ENCODE results near the gene ZNF736. TPM values are rescaled to one million over a fixed set of nuclear protein-coding genes. Genes with fewer than 3 reads are reported as not detected.
"Not testable (repeated sequence)": the region's sequence is repeated elsewhere in the genome, so short reads cannot be mapped to it uniquely, and the experiment has no call there.

The ZNF736 gene
- total RNA-seq, 4 donors from 2014 or later = 7.0 to 12.7 (median 9.2) TPM

- DNase-seq = peak; percentile 19
- H3K27ac ChIP-seq = peak overlapping the region; percentile 76 to 88 (median 82)
- no peaks in the 10 kb centered on the region for H3K36me3 ChIP-seq
- H3K27me3 ChIP-seq = no peaks in the 10 kb centered on the region
- peak overlapping the region in 3 of 4 donors; percentile 33 to 57 (median 41) for H3K4me3 ChIP-seq
- TF ChIP-seq CTCF (IDR thresholded peaks at IDR 0.05) (no peak), POLR2A (IDR thresholded peaks at IDR 0.05) (no peak), POLR2AphosphoS5 (IDR thresholded peaks at IDR 0.05) (no peak), EP300 (IDR thresholded peaks at IDR 0.05; ENCODE audit: low read depth) (no peak)
- peaks cover 4 to 12% (median 7%) of the 10 kb centered on the region in 4 donors for H3K4me1 ChIP-seq
- in situ Hi-C loops (cut with MboI; ENCODE audit: low pct_ligation_motif_present in 1 of 4, low pct_unique_long_range_greater_than_20kb in 1 of 4, low sequenced_read_pairs in 3 of 4) = loop anchor here in 3 of 4 donors (25.0 kb wide), 2 partner anchors 254 to 354 kb away; partner anchors contain the start of genes ZNF680 (in 2 of the 3) and ZNF107 (in 1 of the 3)
- WGBS, 2 donors (ENCODE audit: low coverage in 1 of 2) = 50% methylated on average over 7 of the region's 7 CpGs; no CpG with 5 or more reads in 1 of the 2 donors
- intact Hi-C loops (cut with DNase I; ENCODE audit: low total_unique reads) = no loop called here
- H3K9me3 ChIP-seq = no peaks in the 10 kb centered on the region
Measured at GRCh38 chr7:64308016-64308270, 5.8 kb upstream of the ZNF736 start.

DNA sequence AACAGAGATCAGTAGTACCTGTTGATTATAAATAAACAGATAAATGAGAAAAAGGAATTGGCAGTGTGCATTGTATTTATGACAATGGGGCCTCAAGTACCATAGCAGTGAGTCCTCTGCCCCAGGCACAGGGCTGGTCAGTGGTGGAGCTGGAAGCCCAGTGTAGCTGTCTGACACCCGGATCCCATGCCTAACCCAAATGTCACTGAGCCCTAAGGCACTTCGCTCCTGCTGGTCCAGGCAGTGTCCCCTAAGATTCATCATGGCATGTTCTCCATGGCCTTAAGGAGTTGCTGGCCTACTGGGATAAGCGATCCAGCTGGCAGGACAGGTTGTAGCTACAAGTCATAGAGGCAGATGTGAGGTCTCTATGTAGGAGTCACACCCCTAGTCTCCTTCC lies 3.3 kb upstream of the ZNF736 start:
- intact Hi-C loops (cut with DNase I; ENCODE audit: low total_unique reads) = no loop called here
- no peak overlapping the region for H3K4me3 ChIP-seq
- in situ Hi-C loops (cut with MboI; ENCODE audit: low pct_ligation_motif_present in 1 of 4, low pct_unique_long_range_greater_than_20kb in 1 of 4, low sequenced_read_pairs in 3 of 4) = loop anchor here in 3 of 4 donors (25.0 kb wide), 2 partner anchors 252 to 352 kb away; partner anchors contain the start of genes ZNF680 (in 2 of the 3) and ZNF107 (in 1 of the 3)
- H3K9me3 ChIP-seq = no peaks in the 10 kb centered on the region
- H3K36me3 ChIP-seq = no peaks in the 10 kb centered on the region
- TF ChIP-seq CTCF (IDR thresholded peaks at IDR 0.05) = no peak
- TF ChIP-seq POLR2AphosphoS5 (IDR thresholded peaks at IDR 0.05) = no peak
- no peak for TF ChIP-seq EP300 (IDR thresholded peaks at IDR 0.05; ENCODE audit: low read depth)
- TF ChIP-seq POLR2A (IDR thresholded peaks at IDR 0.05) = no peak
- no peaks in the 10 kb centered on the region for H3K27me3 ChIP-seq
- DNase-seq = no peak
- no peak overlapping the region for H3K27ac ChIP-seq
- H3K4me1 ChIP-seq = peaks cover 12 to 27% (median 19%) of the 10 kb centered on the region in 4 donors
- 91% methylated on average over 3 of the region's 3 CpGs; no CpG with 5 or more reads in 1 of the 2 donors for WGBS, 2 donors (ENCODE audit: low coverage in 1 of 2)

DNA sequence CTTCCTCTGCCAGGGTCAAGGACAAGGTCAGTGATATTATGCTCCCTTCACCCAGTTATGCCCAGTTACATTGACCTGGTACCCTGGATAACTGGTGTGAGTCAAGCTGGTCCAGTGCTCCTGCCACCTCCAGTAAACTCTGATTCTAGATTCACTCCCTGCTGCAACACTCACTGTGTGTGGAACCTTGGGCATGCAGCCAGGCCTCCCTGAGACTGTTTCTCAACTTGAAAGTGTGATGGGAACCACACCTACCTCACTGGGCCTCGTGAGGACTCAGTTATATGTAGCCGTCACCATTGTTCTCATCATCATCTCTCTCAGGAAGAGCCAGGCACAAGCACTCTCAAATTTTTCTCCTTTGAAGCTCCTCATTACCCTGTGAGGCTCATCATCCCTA lies 935 bp upstream of the ZNF736 start:
- 21% methylated on average over 2 of the region's 2 CpGs for WGBS, 2 donors (ENCODE audit: low coverage in 1 of 2)
- Histone ChIP-seq H3K9me3 (no peaks in the 10 kb centered on the region), H3K4me1 (peaks cover 8 to 25% (median 14%) of the 10 kb centered on the region in 4 donors), H3K4me3 (no peak overlapping the region), H3K27ac (no peak overlapping the region), H3K36me3 (no peaks in the 10 kb centered on the region), H3K27me3 (no peaks in the 10 kb centered on the region)
- TF ChIP-seq POLR2A (IDR thresholded peaks at IDR 0.05) (no peak), CTCF (IDR thresholded peaks at IDR 0.05) (no peak), EP300 (IDR thresholded peaks at IDR 0.05; ENCODE audit: low read depth) (no peak), POLR2AphosphoS5 (IDR thresholded peaks at IDR 0.05) (no peak)
- in situ Hi-C loops (cut with MboI; ENCODE audit: low pct_ligation_motif_present in 1 of 4, low pct_unique_long_range_greater_than_20kb in 1 of 4, low sequenced_read_pairs in 3 of 4) (loop anchor here in 3 of 4 donors (25.0 kb wide), 2 partner anchors 249 to 349 kb away; partner anchors contain the start of genes ZNF680 (in 2 of the 3) and ZNF107 (in 1 of the 3)), intact Hi-C loops (cut with DNase I; ENCODE audit: low total_unique reads) (no loop called here)
- DNase-seq = no peak

- Histone ChIP-seq H3K27ac (peak overlapping the region in 3 of 4 donors; percentile 66 to 81 (median 68)), H3K4me1 (peaks cover 8 to 22% (median 10%) of the 10 kb centered on the region in 4 donors), H3K9me3 (no peaks in the 10 kb centered on the region), H3K27me3 (no peaks in the 10 kb centered on the region), H3K4me3 (peak overlapping the region; percentile 47 to 84 (median 58)), H3K36me3 (no peaks in the 10 kb centered on the region)
- no peak for DNase-seq
- intact Hi-C loops (cut with DNase I; ENCODE audit: low total_unique reads) (no loop called here), in situ Hi-C loops (cut with MboI; ENCODE audit: low pct_ligation_motif_present in 1 of 4, low pct_unique_long_range_greater_than_20kb in 1 of 4, low sequenced_read_pairs in 3 of 4) (loop anchor here in 3 of 4 donors (25.0 kb wide), 2 partner anchors 248 to 348 kb away; partner anchors contain the start of genes ZNF680 (in 2 of the 3) and ZNF107 (in 1 of the 3))
- 20 to 53% methylated on average over 3 to 10 of the region's 10 CpGs for WGBS, 2 donors (ENCODE audit: low coverage in 1 of 2)
- TF ChIP-seq CTCF (IDR thresholded peaks at IDR 0.05) = no peak
- no peak for TF ChIP-seq POLR2AphosphoS5 (IDR thresholded peaks at IDR 0.05)
- TF ChIP-seq EP300 (IDR thresholded peaks at IDR 0.05; ENCODE audit: low read depth) = no peak
- TF ChIP-seq POLR2A (IDR thresholded peaks at IDR 0.05) = no peak
Measured at GRCh38 chr7:64314566-64314965, 805 bp downstream of the ZNF736 start.

DNA sequence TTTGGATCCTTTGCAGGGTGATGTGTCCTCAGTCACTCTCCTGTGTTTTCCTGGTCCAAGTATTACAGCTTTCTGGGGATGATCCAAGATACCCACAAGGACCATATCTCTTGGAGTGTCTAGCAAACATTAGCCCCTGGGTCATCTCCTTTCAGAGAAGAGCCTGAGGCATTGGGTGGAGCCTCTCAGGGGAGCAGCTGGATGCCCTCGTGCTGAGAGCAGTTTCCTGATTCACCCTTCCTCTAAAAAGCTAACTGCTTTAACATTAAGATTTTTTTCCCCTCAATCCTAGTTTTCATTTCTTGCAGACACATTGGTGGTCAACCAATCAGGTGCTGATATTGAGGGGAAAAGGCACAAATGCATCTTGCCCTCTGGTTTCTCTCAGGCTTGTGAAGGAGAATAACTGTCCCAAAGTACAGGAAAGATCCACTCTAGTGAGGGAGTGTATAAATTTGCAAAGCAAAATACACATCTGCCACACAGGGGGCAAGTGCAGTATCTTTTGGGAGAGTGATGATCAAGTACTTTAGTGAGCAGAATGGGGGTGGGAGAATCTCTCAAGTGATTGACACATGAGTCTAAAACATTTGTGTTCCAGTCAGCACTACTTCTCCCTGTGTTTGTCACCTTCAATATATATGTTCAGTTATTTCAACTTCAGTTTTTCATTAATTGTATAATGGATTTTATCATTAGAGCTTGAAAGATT lies 2.4 kb downstream of the ZNF736 start:
- H3K4me3 ChIP-seq; H3K27me3 ChIP-seq; DNase-seq; intact Hi-C loops (cut with DNase I; ENCODE audit: low total_unique reads); H3K36me3 ChIP-seq; H3K9me3 ChIP-seq; H3K27ac ChIP-seq: not testable (repeated sequence)
- in situ Hi-C loops (cut with MboI; ENCODE audit: low pct_ligation_motif_present in 1 of 4, low pct_unique_long_range_greater_than_20kb in 1 of 4, low sequenced_read_pairs in 3 of 4) = loop anchor here in 3 of 4 donors (25.0 kb wide), 2 partner anchors 246 to 346 kb away; partner anchors contain the start of genes ZNF680 (in 2 of the 3) and ZNF107 (in 1 of the 3)
- peaks cover 8 to 22% (median 10%) of the 10 kb centered on the region in 4 donors for H3K4me1 ChIP-seq
- 32 to 43% methylated on average over 1 of the region's 1 CpG for WGBS, 2 donors (ENCODE audit: low coverage in 1 of 2)

Measured in transverse colon (tissue), 4 donors.